GM23338 (cell line): ENCODE results near the gene DUSP3.

Experiments used
- CREB1 ChIP-seq: fragments of 250-450 bp; sonication (Bioruptor Pico); IDR thresholded peaks from 2 replicates; pipeline ENCODE4 v1.5.0; 2020; ENCODE audit warnings: low read depth, mild to moderate bottlenecking, moderate library complexity
- CTCF ChIP-seq, 2 experiments: fragments of 200-600 bp in 1 of 2; sonication (generic) in 1 of 2; conservative IDR thresholded peaks; 2 replicates each; pipeline versions ENCODE4 v1.5.1 to v1.6.1; 2016 to 2017; ENCODE audit warnings: antibody characterized with exemption in 2 of 2, low read depth in 2 of 2, mild to moderate bottlenecking in 2 of 2, moderate library complexity in 1 of 2
- EZH2 ChIP-seq: fragments of 200-600 bp; sonication (generic); IDR thresholded peaks from one replicate; pipeline ENCODE4 v1.8.0; 2017; ENCODE audit warnings: antibody characterized with exemption, mild to moderate bottlenecking, low read depth; ENCODE audit not compliant: unreplicated experiment
- EZH2phosphoT487 ChIP-seq: fragments of 200-600 bp; sonication (generic); IDR thresholded peaks from one replicate; pipeline ENCODE4 v1.8.1; 2018; ENCODE audit warnings: antibody characterized with exemption; ENCODE audit not compliant: unreplicated experiment
- JUNB ChIP-seq: IDR thresholded peaks from one replicate; pipeline ENCODE4 v1.6.1; 2016; ENCODE audit warnings: antibody characterized with exemption; ENCODE audit not compliant: unreplicated experiment
- NANOG ChIP-seq: IDR thresholded peaks from 2 replicates; pipeline ENCODE4 v1.6.1; 2016; ENCODE audit warnings: antibody characterized with exemption, borderline replicate concordance
- POLR2AphosphoS5 ChIP-seq: IDR thresholded peaks from 2 replicates; pipeline ENCODE4 v1.6.1; 2016; ENCODE audit warnings: antibody characterized with exemption, low read depth
- ZNF114 ChIP-seq: fragments of 250-450 bp; sonication (Bioruptor Pico); IDR thresholded peaks from 2 replicates; pipeline ENCODE4 v1.5.0; 2020; ENCODE audit warnings: mild to moderate bottlenecking, moderate library complexity
- TF ChIP-seq, protein P1 (sequence below): IDR thresholded peaks from one replicate; pipeline ENCODE4 v1.6.1; 2018; ENCODE audit warnings: antibody characterized with exemption; ENCODE audit not compliant: unreplicated experiment
- TF ChIP-seq, protein P2 (sequence below): IDR thresholded peaks from 2 replicates; pipeline ENCODE4 v1.6.1; 2016; ENCODE audit warnings: antibody characterized with exemption

- TF ChIP-seq, protein P1, sequence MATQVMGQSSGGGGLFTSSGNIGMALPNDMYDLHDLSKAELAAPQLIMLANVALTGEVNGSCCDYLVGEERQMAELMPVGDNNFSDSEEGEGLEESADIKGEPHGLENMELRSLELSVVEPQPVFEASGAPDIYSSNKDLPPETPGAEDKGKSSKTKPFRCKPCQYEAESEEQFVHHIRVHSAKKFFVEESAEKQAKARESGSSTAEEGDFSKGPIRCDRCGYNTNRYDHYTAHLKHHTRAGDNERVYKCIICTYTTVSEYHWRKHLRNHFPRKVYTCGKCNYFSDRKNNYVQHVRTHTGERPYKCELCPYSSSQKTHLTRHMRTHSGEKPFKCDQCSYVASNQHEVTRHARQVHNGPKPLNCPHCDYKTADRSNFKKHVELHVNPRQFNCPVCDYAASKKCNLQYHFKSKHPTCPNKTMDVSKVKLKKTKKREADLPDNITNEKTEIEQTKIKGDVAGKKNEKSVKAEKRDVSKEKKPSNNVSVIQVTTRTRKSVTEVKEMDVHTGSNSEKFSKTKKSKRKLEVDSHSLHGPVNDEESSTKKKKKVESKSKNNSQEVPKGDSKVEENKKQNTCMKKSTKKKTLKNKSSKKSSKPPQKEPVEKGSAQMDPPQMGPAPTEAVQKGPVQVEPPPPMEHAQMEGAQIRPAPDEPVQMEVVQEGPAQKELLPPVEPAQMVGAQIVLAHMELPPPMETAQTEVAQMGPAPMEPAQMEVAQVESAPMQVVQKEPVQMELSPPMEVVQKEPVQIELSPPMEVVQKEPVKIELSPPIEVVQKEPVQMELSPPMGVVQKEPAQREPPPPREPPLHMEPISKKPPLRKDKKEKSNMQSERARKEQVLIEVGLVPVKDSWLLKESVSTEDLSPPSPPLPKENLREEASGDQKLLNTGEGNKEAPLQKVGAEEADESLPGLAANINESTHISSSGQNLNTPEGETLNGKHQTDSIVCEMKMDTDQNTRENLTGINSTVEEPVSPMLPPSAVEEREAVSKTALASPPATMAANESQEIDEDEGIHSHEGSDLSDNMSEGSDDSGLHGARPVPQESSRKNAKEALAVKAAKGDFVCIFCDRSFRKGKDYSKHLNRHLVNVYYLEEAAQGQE, result no peak
- TF ChIP-seq POLR2AphosphoS5, result no peak
- no peak for TF ChIP-seq CTCF (conservative IDR thresholded peaks at IDR 0.05; ENCODE audit: low read depth in 2 of 2)
- no peak for TF ChIP-seq JUNB
- TF ChIP-seq EZH2, result no peak
- TF ChIP-seq CREB1 (CRISPR knock-in tag), result no peak
- no peak for TF ChIP-seq NANOG
- TF ChIP-seq EZH2phosphoT487, result no peak
- TF ChIP-seq ZNF114 (CRISPR knock-in tag), result no peak
- TF ChIP-seq, protein P2, sequence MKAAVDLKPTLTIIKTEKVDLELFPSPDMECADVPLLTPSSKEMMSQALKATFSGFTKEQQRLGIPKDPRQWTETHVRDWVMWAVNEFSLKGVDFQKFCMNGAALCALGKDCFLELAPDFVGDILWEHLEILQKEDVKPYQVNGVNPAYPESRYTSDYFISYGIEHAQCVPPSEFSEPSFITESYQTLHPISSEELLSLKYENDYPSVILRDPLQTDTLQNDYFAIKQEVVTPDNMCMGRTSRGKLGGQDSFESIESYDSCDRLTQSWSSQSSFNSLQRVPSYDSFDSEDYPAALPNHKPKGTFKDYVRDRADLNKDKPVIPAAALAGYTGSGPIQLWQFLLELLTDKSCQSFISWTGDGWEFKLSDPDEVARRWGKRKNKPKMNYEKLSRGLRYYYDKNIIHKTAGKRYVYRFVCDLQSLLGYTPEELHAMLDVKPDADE, result no peak
These were observed 8.9 kb downstream of the DUSP3 start for GRCh38 chr17:43769859-43770258.
